Measurements from ENCODE around the gene EFEMP2.

- TF ChIP-seq CTCF (IDR thresholded peaks at IDR 0.05) (peak in 5 of 7 experiments; percentile 66 to 93 (median 79)), POLR2A (IDR thresholded peaks at IDR 0.05) (peak in 1 of 4 donors; percentile 35), EP300 (IDR thresholded peaks at IDR 0.05) (no peak)
These were observed 12.1 kb downstream of the EFEMP2 start, which contains the start of gene MUS81 for GRCh38 chr11:65860278-65861164.

Data from stomach (tissue), 4 donors.